ENCODE results near the gene FOXF1. TPM values are rescaled to one million over a fixed set of nuclear protein-coding genes. Genes with fewer than 3 reads are reported as not detected.
A peak's percentile ranks its signal among the peaks of the same experiment; 100 is the strongest.

The FOXF1 gene
- total and polyA plus RNA-seq, 2 experiments from 2014 or later, result 1.5 to 4.2 TPM

GRCh38 chr16:86496262-86496928 lies 13.9 kb upstream of the FOXF1 start:
- DNase-seq, result no peak
- H3K79me2 ChIP-seq (ENCODE audit: insufficient read depth), result no peaks in the 10 kb centered on the region
- in situ Hi-C loops (cut with MboI), result no loop called here
- no peak overlapping the region for H3K4me3 ChIP-seq
- peaks cover 97% of the 10 kb centered on the region for H3K27me3 ChIP-seq (replicated peaks; ENCODE audit: insufficient read depth)
- H3K4me1 ChIP-seq (ENCODE audit: insufficient read depth), result no peaks in the 10 kb centered on the region
- peaks cover 4% of the 10 kb centered on the region; the same call in 1 of the 2 replicates for H3F3A ChIP-seq (ENCODE audit: insufficient read depth)
- no peak overlapping the region for H3K9ac ChIP-seq
- TF ChIP-seq EZH2phosphoT487 (IDR thresholded peaks at IDR 0.05; ENCODE audit: insufficient read depth, low read depth) (peak; percentile 76; the same call in 1 of the 2 replicates), EZH2 (IDR thresholded peaks at IDR 0.05; ENCODE audit: insufficient read depth, poor library complexity, severe bottlenecking) (no peak)
- no peaks in the 10 kb centered on the region for H3K9me2 ChIP-seq (ENCODE audit: insufficient read depth)
- WGBS, 2 experiments (ENCODE audit: low coverage in 1 of 2, low lambda C conversion rate in 2 of 2, missing lambda C conversion rate in 2 of 2), result 11% methylated on average over 34 of the region's 34 CpGs
- no peaks in the 10 kb centered on the region for H3K9me3 ChIP-seq (ENCODE audit: low read depth)
- H2AFZ ChIP-seq, result no peak overlapping the region
- H3K27ac ChIP-seq, result no peak overlapping the region
- H4K20me1 ChIP-seq (ENCODE audit: insufficient read depth), result no peaks in the 10 kb centered on the region
- H3K36me3 ChIP-seq (ENCODE audit: low read depth), result no peaks in the 10 kb centered on the region
- no peak overlapping the region for H3K4me2 ChIP-seq (ENCODE audit: unreplicated experiment)

GRCh38 chr16:86496929-86497461 lies 13.3 kb upstream of the FOXF1 start:
- Histone ChIP-seq H3K27me3 (replicated peaks; ENCODE audit: insufficient read depth) (peaks cover 97% of the 10 kb centered on the region), H3K36me3 (ENCODE audit: low read depth) (no peaks in the 10 kb centered on the region), H3K27ac (no peak overlapping the region), H3K9ac (no peak overlapping the region), H3K9me2 (ENCODE audit: insufficient read depth) (no peaks in the 10 kb centered on the region), H3F3A (ENCODE audit: insufficient read depth) (no peaks in the 10 kb centered on the region), H3K9me3 (ENCODE audit: low read depth) (no peaks in the 10 kb centered on the region), H4K20me1 (ENCODE audit: insufficient read depth) (no peaks in the 10 kb centered on the region), H2AFZ (no peak overlapping the region), H3K4me1 (ENCODE audit: insufficient read depth) (no peaks in the 10 kb centered on the region), H3K4me3 (no peak overlapping the region), H3K4me2 (ENCODE audit: unreplicated experiment) (no peak overlapping the region), H3K79me2 (ENCODE audit: insufficient read depth) (no peaks in the 10 kb centered on the region)
- WGBS, 2 experiments (ENCODE audit: low coverage in 1 of 2, low lambda C conversion rate in 2 of 2, missing lambda C conversion rate in 2 of 2), result 6 to 7% methylated on average over 37 to 42 of the region's 45 CpGs
- TF ChIP-seq EZH2phosphoT487 (IDR thresholded peaks at IDR 0.05; ENCODE audit: insufficient read depth, low read depth) (peak; percentile 58; the same call in 1 of the 2 replicates), EZH2 (IDR thresholded peaks at IDR 0.05; ENCODE audit: insufficient read depth, poor library complexity, severe bottlenecking) (peak; percentile 100)
- no peak for DNase-seq
- in situ Hi-C loops (cut with MboI), result no loop called here

GRCh38 chr16:86497551-86498021 lies 12.7 kb upstream of the FOXF1 start:
- no peaks in the 10 kb centered on the region for H3K36me3 ChIP-seq (ENCODE audit: low read depth)

GRCh38 chr16:86498155-86498670 lies 12.1 kb upstream of the FOXF1 start:
- DNase-seq, result no peak
- H3K4me3 ChIP-seq, result no peak overlapping the region
- H3K27ac ChIP-seq, result no peak overlapping the region
- H3F3A ChIP-seq (ENCODE audit: insufficient read depth), result no peaks in the 10 kb centered on the region
- in situ Hi-C loops (cut with MboI), result no loop called here
- H4K20me1 ChIP-seq (ENCODE audit: insufficient read depth), result no peaks in the 10 kb centered on the region
- H3K9me3 ChIP-seq (ENCODE audit: low read depth), result no peaks in the 10 kb centered on the region
- no peak overlapping the region for H2AFZ ChIP-seq
- H3K27me3 ChIP-seq (replicated peaks; ENCODE audit: insufficient read depth), result peaks cover 97% of the 10 kb centered on the region
- no peak overlapping the region for H3K4me2 ChIP-seq (ENCODE audit: unreplicated experiment)
- WGBS, 2 experiments (ENCODE audit: low coverage in 1 of 2, low lambda C conversion rate in 2 of 2, missing lambda C conversion rate in 2 of 2), result 7 to 8% methylated on average over 24 to 29 of the region's 29 CpGs
- H3K9me2 ChIP-seq (ENCODE audit: insufficient read depth), result no peaks in the 10 kb centered on the region
- TF ChIP-seq EZH2phosphoT487 (IDR thresholded peaks at IDR 0.05; ENCODE audit: insufficient read depth, low read depth) (0 out of 2 replicates have a peak, but pooled peaks have one; percentile 34), EZH2 (IDR thresholded peaks at IDR 0.05; ENCODE audit: insufficient read depth, poor library complexity, severe bottlenecking) (peak; percentile 47)
- no peaks in the 10 kb centered on the region for H3K36me3 ChIP-seq (ENCODE audit: low read depth)
- H3K9ac ChIP-seq, result no peak overlapping the region
- H3K79me2 ChIP-seq (ENCODE audit: insufficient read depth), result no peaks in the 10 kb centered on the region
- no peaks in the 10 kb centered on the region for H3K4me1 ChIP-seq (ENCODE audit: insufficient read depth)

More at GRCh38 chr16:86497551-86498021, 12.7 kb upstream of the FOXF1 start:
- Histone ChIP-seq H3F3A (ENCODE audit: insufficient read depth) (no peaks in the 10 kb centered on the region), H3K4me1 (ENCODE audit: insufficient read depth) (no peaks in the 10 kb centered on the region), H2AFZ (no peak overlapping the region), H4K20me1 (ENCODE audit: insufficient read depth) (no peaks in the 10 kb centered on the region), H3K79me2 (ENCODE audit: insufficient read depth) (no peaks in the 10 kb centered on the region), H3K27me3 (replicated peaks; ENCODE audit: insufficient read depth) (peaks cover 97% of the 10 kb centered on the region), H3K27ac (no peak overlapping the region), H3K9me2 (ENCODE audit: insufficient read depth) (no peaks in the 10 kb centered on the region), H3K4me3 (no peak overlapping the region), H3K9me3 (ENCODE audit: low read depth) (no peaks in the 10 kb centered on the region), H3K4me2 (ENCODE audit: unreplicated experiment) (no peak overlapping the region), H3K9ac (no peak overlapping the region)
- no peak for DNase-seq
- WGBS, 2 experiments (ENCODE audit: low coverage in 1 of 2, low lambda C conversion rate in 2 of 2, missing lambda C conversion rate in 2 of 2), result 6 to 7% methylated on average over 9 to 44 of the region's 44 CpGs
- TF ChIP-seq EZH2phosphoT487 (IDR thresholded peaks at IDR 0.05; ENCODE audit: insufficient read depth, low read depth), result no peak
- in situ Hi-C loops (cut with MboI), result no loop called here
